GM13977 (cell line): ENCODE results near the gene ABCA7.

Source experiments
- DNase-seq: peaks from one replicate; pipeline ENCODE4 v3.0.0; 2012; ENCODE audit warnings: low spot score
- in situ Hi-C: fragments of 300-500 bp; cut with MboI; formaldehyde crosslinking; loops from one replicate; pipeline ENCODE4 v1.12.0; 2022; ENCODE audit warnings: low sequenced_read_pairs, low pct_unique_long_range_greater_than_20kb, mixed read lengths, inconsistent platforms; ENCODE audit not compliant: unreplicated experiment
- TF ChIP-seq, protein P1 (sequence below): IDR thresholded peaks from 2 replicates; pipeline ENCODE4 v1.5.1; 2012; ENCODE audit warnings: mild to moderate bottlenecking, control low read depth; ENCODE audit not compliant: insufficient read depth; ENCODE audit errors: extremely low read depth, missing control alignments

The ABCA7 gene

DNA sequence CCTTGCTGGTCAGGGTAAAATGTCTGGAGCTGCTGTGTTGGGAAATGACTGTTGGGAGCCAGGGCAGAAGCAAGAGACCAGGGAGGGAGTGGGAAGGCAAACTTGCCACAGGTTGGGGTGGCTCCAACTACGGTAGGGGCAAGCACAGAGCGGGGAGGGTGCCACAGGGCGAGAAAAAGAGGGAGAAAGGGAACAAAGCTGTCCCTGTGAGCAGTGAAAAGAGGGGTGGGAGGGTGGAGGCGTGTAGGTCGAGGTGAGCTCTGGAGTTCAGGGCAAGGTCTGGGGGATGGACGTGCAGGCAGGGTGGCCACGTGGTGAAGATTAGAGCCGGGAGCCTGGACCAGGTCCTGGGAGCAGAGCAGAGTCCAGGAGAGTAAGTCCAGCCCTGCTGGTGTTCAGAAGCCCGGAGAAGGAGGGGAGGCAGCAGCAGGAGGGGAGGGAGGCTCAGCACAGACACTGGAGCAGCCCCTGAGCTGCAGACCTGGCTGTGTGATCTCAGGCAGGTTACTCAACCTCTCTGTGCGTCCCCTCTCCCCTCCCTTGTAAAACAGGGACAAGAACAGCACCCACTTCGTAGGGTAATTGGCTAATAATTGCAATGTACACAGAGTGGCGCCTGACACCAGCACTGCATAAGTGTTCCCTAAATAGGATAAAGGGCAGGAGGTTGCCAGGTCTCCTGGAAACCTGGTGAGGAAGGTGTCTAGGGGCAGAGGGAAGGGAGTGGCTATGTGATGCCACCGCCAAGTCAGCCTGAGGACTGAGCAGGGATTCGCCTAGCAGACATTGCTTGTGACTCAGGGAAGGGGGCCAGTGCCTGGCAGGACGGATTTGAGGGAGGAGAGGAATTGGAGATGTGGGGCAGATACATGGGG is 58.5 kb downstream of the ABCA7 start:
- in situ Hi-C loops, result no loop called here
- TF ChIP-seq, protein P1, sequence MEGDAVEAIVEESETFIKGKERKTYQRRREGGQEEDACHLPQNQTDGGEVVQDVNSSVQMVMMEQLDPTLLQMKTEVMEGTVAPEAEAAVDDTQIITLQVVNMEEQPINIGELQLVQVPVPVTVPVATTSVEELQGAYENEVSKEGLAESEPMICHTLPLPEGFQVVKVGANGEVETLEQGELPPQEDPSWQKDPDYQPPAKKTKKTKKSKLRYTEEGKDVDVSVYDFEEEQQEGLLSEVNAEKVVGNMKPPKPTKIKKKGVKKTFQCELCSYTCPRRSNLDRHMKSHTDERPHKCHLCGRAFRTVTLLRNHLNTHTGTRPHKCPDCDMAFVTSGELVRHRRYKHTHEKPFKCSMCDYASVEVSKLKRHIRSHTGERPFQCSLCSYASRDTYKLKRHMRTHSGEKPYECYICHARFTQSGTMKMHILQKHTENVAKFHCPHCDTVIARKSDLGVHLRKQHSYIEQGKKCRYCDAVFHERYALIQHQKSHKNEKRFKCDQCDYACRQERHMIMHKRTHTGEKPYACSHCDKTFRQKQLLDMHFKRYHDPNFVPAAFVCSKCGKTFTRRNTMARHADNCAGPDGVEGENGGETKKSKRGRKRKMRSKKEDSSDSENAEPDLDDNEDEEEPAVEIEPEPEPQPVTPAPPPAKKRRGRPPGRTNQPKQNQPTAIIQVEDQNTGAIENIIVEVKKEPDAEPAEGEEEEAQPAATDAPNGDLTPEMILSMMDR, result no peak
- no peak for DNase-seq

- TF ChIP-seq, protein P1, result no peak
- DNase-seq, result no peak
- in situ Hi-C loops, result no loop called here
These were observed 61.4 kb downstream of the ABCA7 start for GRCh38 chr19:1101337-1101698.

GRCh38 chr19:1102407-1103131 is 62.7 kb downstream of the ABCA7 start:
- in situ Hi-C loops, result no loop called here
- TF ChIP-seq, protein P1, result no peak
- DNase-seq, result no peak

DNA sequence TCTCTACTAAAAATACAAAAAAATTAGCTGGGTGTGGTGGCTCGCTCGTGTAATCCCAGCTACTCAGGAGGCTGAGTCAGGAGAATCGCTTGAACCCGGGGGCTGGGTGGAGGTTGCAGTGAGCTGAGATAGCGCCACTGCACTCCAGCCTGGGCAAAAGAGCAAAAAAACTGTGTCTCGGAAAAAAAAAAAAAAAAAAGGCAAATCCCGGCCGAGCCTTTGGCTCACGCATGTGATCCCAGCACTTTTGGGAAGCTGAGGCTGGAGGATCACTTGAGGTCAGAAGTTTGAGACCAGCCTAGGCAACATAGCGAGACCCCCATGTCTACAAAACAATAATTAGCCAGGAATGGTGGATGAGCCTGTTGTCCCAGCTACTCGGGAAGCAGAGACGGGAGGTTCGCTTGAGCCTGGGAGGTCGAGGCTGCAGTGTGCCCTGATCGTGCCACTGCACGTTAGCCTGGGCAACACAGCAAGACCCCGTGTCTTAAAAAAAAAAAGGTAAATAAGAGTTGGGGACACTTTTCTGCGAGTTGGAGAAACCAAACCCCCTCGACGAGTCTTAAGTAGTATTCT is 63.3 kb downstream of the ABCA7 start:
- no peak for DNase-seq
- in situ Hi-C loops, result no loop called here
- TF ChIP-seq, protein P1, result no peak

- TF ChIP-seq, protein P1, result no peak
- in situ Hi-C loops, result no loop called here
- DNase-seq, result peak; percentile 100
These were observed 63.9 kb downstream of the ABCA7 start, which contains the start of gene GPX4 for GRCh38 chr19:1103708-1104310. Gene GPX4, plus strand, starts transcription at chr19:1103994. Its CDS starts 50 bp downstream, at chr19:1104044.

DNA sequence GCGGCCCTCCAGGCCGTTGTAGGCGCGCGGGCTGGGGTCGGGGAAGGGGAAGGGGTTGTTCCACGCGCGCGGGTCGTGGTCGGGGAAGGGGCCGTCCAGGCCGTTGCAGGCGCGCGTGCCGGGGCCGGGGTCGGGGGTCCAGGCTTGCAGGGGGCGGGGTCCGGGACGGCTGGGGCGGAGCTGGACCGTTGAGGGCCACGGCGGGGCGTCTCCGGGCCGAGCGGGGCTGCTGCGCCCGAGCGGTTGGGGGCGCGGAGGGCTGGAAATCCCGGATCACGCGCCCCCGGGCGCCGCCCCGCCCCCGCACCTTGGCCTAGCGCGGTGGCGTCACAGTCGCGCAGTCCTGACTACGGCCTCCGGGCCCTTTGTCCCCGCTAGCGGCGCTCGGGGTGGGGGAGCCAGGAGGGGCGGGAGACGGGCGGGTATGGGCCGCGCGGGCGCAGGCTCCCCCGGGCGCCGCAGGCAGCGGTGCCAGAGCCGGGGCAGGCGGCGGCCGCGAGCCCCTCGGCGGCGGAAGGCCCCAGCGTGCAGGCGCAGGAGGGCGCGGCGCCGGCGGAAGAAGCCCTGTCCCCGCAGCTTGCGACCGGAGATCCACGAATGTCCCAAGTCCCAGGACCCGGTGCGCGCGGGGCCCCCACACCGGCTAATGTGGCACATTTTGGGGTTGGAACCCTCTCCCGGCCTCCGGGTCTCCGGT is 64.6 kb downstream of the ABCA7 start:
- TF ChIP-seq, protein P1, result no peak
- peak; percentile 94 for DNase-seq
- in situ Hi-C loops, result no loop called here
